ENCODE data around the gene ENTPD6. TPM values are rescaled to one million over a fixed set of nuclear protein-coding genes. Genes with fewer than 3 reads are reported as not detected.

ENTPD6 gene
- total and polyA plus RNA-seq, 2 donors (not counting 1 experiment from before 2014, with no cell fraction given), result 64.4 to 79.8 TPM

- no peaks in the 10 kb centered on the region for H3K79me2 ChIP-seq (ENCODE audit: control insufficient read depth, insufficient read depth, low read length)
- H3K9me3 ChIP-seq (ENCODE audit: control extremely low read depth in 1 of 3, control insufficient read depth in 2 of 3, insufficient read depth in 1 of 3, low read length in 2 of 3), result peaks cover 0 to 14% (median 2%) of the 10 kb centered on the region in 3 donors
- Mint-ChIP-seq H3K9me3 (ENCODE audit: insufficient read depth) (no peaks in the 10 kb centered on the region), H3K4me3 (no peak overlapping the region), H3K27ac (no peak overlapping the region), H3K27me3 (peaks cover 47% of the 10 kb centered on the region), H3K4me1 (no peaks in the 10 kb centered on the region)
- no peak overlapping the region for H3K4me2 ChIP-seq (replicated peaks; ENCODE audit: low read depth, low read length, poor library complexity, severe bottlenecking)
- no peaks in the 10 kb centered on the region for H4K20me1 ChIP-seq (ENCODE audit: control insufficient read depth, insufficient read depth, low read length, poor library complexity, severe bottlenecking)
- no peak for DNase-seq
- TF ChIP-seq CTCF (IDR thresholded peaks at IDR 0.05) (no peak), EZH2 (IDR thresholded peaks at IDR 0.05; ENCODE audit: borderline replicate concordance, insufficient read depth, low read depth, low read length, poor library complexity, severe bottlenecking) (no peak)
- no peak overlapping the region for H2AFZ ChIP-seq (ENCODE audit: insufficient read depth, low read depth, low read length, poor library complexity, severe bottlenecking)
- no peaks in the 10 kb centered on the region for H3K4me1 ChIP-seq (ENCODE audit: control insufficient read depth in 2 of 2, insufficient read depth in 2 of 2, low read length in 2 of 2)
- CTCF ChIA-PET, result no interaction called here
- intact Hi-C loops (cut with micrococcal nuclease), result no loop called here
- POLR2A ChIA-PET, result no interaction called here
- no peak for ATAC-seq (ENCODE audit: low read depth)
- H3K4me3 ChIP-seq (ENCODE audit: control extremely low read depth in 1 of 5, extremely low read depth in 1 of 5, insufficient read depth in 1 of 5, low read depth in 2 of 5, low read length in 4 of 5), result no peak overlapping the region
- H3K27me3 ChIP-seq (replicated peaks in 1 of 4; ENCODE audit: control extremely low read depth in 1 of 4, control insufficient read depth in 3 of 4, insufficient read depth in 4 of 4, low read length in 3 of 4), result peaks cover 0 to 19% (median 6%) of the 10 kb centered on the region in 4 experiments
- no peak overlapping the region for H3K27ac ChIP-seq (ENCODE audit: low read length in 2 of 2)
- no peaks in the 10 kb centered on the region for H3K36me3 ChIP-seq (replicated peaks in 1 of 2; ENCODE audit: control extremely low read depth in 1 of 2, control insufficient read depth in 1 of 2, extremely low read depth in 1 of 2, insufficient read depth in 2 of 2, low read length in 1 of 2)
- H3K9ac ChIP-seq (ENCODE audit: low read length), result no peak overlapping the region
- WGBS (ENCODE audit: insufficient coverage), result 91% methylated on average over 3 of the region's 3 CpGs
Measured at GRCh38 chr20:25187220-25187619, 8.3 kb upstream of the ENTPD6 start.

GRCh38 chr20:25187635-25188034, 7.9 kb upstream of the ENTPD6 start:
- ChIA-PET CTCF (no interaction called here), POLR2A (no interaction called here)
- H3K27me3 Mint-ChIP-seq, result peaks cover 47% of the 10 kb centered on the region
- H3K9me3 Mint-ChIP-seq (ENCODE audit: insufficient read depth), result no peaks in the 10 kb centered on the region
- H3K27me3 ChIP-seq (replicated peaks in 1 of 4; ENCODE audit: control extremely low read depth in 1 of 4, control insufficient read depth in 3 of 4, insufficient read depth in 4 of 4, low read length in 3 of 4), result peaks cover 0 to 19% (median 6%) of the 10 kb centered on the region in 4 experiments
- no peak overlapping the region for H2AFZ ChIP-seq (ENCODE audit: insufficient read depth, low read depth, low read length, poor library complexity, severe bottlenecking)
- no peak overlapping the region for H3K4me3 ChIP-seq (ENCODE audit: control extremely low read depth in 1 of 5, extremely low read depth in 1 of 5, insufficient read depth in 1 of 5, low read depth in 2 of 5, low read length in 4 of 5)
- H3K4me3 Mint-ChIP-seq, result no peak overlapping the region
- no peaks in the 10 kb centered on the region for H4K20me1 ChIP-seq (ENCODE audit: control insufficient read depth, insufficient read depth, low read length, poor library complexity, severe bottlenecking)
- no peaks in the 10 kb centered on the region for H3K36me3 ChIP-seq (replicated peaks in 1 of 2; ENCODE audit: control extremely low read depth in 1 of 2, control insufficient read depth in 1 of 2, extremely low read depth in 1 of 2, insufficient read depth in 2 of 2, low read length in 1 of 2)
- no peak for ATAC-seq (ENCODE audit: low read depth)
- intact Hi-C loops (cut with micrococcal nuclease), result no loop called here
- H3K9me3 ChIP-seq (ENCODE audit: control extremely low read depth in 1 of 3, control insufficient read depth in 2 of 3, insufficient read depth in 1 of 3, low read length in 2 of 3), result peaks cover 0 to 14% (median 2%) of the 10 kb centered on the region in 3 donors
- WGBS (ENCODE audit: insufficient coverage), result 77% methylated on average over 6 of the region's 7 CpGs
- no peaks in the 10 kb centered on the region for H3K79me2 ChIP-seq (ENCODE audit: control insufficient read depth, insufficient read depth, low read length)
- H3K4me1 Mint-ChIP-seq, result no peaks in the 10 kb centered on the region
- no peak overlapping the region for H3K4me2 ChIP-seq (replicated peaks; ENCODE audit: low read depth, low read length, poor library complexity, severe bottlenecking)
- no peak overlapping the region for H3K9ac ChIP-seq (ENCODE audit: low read length)
- H3K27ac Mint-ChIP-seq, result no peak overlapping the region
- H3K27ac ChIP-seq (ENCODE audit: low read length in 2 of 2), result no peak overlapping the region
- no peak for TF ChIP-seq EZH2 (IDR thresholded peaks at IDR 0.05; ENCODE audit: borderline replicate concordance, insufficient read depth, low read depth, low read length, poor library complexity, severe bottlenecking)
- no peak for TF ChIP-seq CTCF (IDR thresholded peaks at IDR 0.05)
- no peaks in the 10 kb centered on the region for H3K4me1 ChIP-seq (ENCODE audit: control insufficient read depth in 2 of 2, insufficient read depth in 2 of 2, low read length in 2 of 2)
- DNase-seq, result no peak

All from B cell (primary cell).